Renal cortex interstitium (tissue), 11 donors: ENCODE data around the gene HDDC3. TPM values are rescaled to one million over a fixed set of nuclear protein-coding genes. Genes with fewer than 3 reads are reported as not detected.
"Not testable (repeated sequence)": the region's sequence is repeated elsewhere in the genome, so short reads cannot be mapped to it uniquely, and the experiment has no call there.

Experiments used
- DNase-seq, 11 donors: peaks; one replicate each; pipeline ENCODE4 v3.0.0-alpha.2; 2013; ENCODE audit warnings: low read depth in 9 of 11, low spot score in 4 of 11; ENCODE audit errors: extremely low read depth in 1 of 11
- polyA plus RNA-seq, 3 donors: library from polyadenylated mRNA; unstranded; fragments of 120-200 nt; gene quantifications; one replicate each; pipeline ENCODE4 v1.2.1, GENCODE V29; 2013; ENCODE audit not compliant: insufficient read length in 3 of 3

HDDC3 gene
- polyA plus RNA-seq, 3 donors: 15.6 to 21.0 (median 19.7) TPM

DNA sequence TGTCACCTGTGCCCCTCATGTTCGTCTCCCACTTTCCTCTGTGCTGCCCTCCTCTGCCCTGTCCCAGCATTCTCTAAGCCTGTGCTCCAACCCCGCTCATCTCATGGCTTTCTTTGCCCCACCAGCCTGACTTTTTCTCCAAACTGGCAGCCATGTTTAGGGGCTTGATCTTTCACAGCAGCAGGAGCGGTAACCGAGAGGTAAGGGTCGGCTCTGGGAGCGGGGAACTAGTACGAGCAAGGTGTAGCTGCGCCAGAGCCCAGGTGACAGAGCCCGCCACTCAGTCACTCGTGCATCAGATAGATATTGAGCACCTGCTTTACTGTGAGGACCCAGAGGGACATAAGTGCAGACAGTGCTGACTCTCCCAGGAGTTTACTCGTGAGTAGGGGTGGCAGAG, 15.9 kb downstream of the HDDC3 start:
- no peak for DNase-seq

- no peak for DNase-seq
Measured at GRCh38 chr15:90915808-90916440, 16.4 kb downstream of the HDDC3 start.

GRCh38 chr15:90915216-90915807, 17.0 kb downstream of the HDDC3 start:
- no peak for DNase-seq

DNA sequence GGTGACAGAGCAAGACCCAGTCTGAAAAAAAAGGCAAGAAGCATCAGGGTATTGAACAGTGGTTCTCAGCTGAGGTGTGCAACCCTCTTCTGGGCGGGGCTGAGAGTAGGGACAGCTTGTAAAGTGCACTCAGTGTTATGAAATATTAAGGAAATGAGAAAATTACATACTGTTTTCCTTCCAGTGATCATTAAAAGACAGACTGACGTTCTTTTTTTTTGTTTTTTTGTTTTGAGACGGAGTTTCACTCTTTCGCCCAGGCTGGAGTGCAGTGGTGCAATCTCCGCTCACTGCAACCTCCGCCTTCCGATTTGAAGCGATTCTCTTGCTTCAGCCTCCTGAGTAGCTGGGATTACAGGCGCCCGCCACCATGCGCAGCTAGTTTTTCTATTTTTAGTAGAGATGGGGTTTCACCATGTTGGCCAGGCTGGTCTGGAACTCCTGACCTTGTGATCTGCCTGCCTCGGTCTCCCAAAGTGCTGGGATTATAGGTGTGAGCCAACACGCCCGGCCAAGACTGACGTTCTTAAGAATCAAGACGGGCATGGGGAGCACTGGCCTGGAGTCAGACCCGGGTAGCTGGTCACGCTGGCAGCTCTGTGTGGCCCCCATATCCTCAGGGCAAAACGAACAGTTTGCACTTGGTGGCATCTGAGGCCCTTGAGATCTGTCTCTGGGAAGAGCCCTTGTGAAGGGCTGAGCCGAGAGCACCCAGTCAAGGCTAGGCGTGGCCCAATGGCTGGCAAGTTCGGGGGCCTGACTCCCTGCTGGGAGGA, 17.9 kb downstream of the HDDC3 start:
- DNase-seq: no peak

GRCh38 chr15:90913398-90913944, 18.9 kb downstream of the HDDC3 start:
- no peak for DNase-seq

DNA sequence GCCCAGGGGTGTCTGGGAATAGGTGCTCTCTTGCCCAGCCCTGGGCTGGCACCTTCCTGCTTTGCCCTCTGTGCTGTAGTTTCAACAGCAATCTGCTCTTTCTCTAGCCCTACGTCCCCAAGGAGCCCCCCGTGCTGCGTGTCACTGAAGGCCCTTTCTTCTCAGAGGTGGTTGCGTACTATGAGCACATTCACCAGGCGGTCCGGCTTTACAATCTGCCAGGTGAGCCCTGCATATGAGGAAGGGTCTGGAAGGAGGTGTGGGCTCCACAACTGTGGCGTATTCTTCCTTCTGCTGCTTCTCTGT, 19.6 kb downstream of the HDDC3 start:
- DNase-seq: no peak

DNA sequence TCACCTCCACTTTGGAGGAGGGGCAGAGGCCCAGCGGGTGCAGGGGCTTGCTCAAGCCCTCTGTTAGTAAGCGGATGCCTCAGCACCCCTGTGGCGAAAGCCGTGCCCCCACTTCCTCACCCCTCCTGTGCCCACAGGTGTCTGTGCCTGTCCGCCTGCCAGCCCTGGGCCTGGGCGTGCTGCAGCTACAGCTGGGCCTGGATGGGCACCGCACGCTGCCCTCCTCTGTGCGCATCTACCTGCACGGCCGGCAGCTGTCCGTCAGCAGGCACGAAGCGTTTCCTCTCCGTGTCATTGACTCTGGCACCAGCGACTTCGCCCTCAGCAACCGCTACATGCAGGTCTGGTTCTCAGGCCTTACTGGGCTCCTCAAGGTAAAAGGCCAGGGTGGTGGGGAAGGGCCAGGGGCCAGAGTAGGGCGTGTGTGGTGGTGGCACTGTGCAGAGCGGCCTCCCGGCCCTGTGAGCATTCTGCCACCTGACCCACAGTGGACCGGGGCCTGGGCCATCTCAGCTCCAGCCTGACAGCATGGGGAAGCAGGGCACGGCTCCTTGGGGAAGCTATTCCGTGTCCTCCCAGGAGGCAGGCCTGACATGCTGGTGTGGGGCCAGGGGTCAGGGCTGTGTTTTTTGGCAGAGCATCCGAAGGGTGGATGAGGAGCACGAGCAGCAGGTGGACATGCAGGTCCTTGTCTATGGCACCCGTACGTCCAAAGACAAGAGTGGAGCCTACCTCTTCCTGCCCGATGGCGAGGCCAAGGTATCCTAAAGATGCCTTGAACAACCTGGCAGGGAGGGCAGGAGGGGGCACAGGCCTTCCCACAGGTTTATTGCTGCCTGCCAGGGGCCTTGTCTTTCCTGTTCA, 20.2 kb downstream of the HDDC3 start:
- no peak for DNase-seq

- DNase-seq: no peak
Measured at GRCh38 chr15:90911302-90911623, 21.1 kb downstream of the HDDC3 start.

DNA sequence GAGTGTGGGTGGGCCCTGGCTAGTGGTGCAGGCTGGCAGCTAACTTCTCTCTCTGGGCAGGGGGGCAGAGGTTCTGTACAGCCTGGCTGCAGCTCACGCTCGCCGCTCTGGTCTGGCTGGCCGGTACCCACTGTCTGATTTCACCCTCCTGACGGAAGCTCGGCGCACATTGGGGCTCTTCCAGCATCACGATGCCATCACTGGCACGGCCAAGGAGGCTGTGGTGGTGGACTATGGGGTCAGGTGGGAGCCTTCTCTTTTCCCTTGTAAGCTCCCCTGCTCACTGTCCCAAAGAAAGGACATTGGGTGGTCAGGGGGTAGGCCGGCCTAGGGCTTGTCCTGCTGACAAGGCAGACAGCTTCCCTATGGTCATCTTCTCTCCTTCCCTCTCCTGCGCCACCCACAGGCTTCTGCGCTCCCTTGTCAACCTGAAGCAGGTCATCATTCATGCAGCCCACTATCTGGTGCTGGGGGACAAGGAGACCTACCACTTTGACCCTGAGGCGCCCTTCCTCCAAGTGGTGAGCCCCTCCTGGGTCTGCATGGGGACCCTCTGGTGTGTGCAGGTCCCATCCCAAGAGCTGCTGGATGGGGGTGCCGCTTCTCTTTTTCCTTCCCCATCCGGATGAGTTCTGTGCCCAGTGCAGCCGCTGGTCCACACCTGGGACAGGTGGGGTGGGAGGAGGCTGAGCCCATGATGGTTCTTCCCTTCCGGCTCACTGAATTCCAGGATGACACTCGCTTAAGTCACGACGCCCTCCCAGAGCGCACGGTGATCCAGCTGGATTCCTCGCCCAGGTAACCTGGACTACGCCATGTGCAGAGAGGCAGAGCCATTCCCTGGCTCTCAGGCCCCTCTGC, 21.7 kb downstream of the HDDC3 start:
- no peak for DNase-seq

DNA sequence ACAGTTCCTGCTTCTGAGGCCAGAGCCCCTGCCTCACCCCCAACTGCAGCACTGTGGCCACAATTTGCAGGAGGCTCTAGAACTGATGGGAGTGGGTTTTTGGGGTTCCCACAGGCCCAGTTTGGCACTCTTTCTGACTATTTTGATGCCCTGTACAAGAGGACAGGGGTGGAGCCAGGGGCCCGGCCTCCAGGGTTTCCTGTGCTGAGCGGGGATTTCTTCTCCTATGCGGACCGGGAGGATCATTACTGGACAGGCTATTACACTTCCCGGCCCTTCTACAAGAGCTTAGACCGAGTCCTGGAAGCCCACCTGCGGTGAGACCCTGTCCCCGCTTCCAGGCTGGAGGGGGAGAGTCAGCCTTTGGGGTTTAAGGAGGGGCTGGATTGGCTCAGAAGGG, 22.4 kb downstream of the HDDC3 start:
- DNase-seq: no peak

- not testable (repeated sequence) for DNase-seq
Measured at GRCh38 chr15:90909449-90909848, 22.9 kb downstream of the HDDC3 start.

GRCh38 chr15:90907838-90908507, 24.4 kb downstream of the HDDC3 start:
- no peak for DNase-seq

GRCh38 chr15:90907051-90907660, 25.2 kb downstream of the HDDC3 start:
- DNase-seq: no peak

GRCh38 chr15:90906181-90906849, 26.0 kb downstream of the HDDC3 start:
- no peak for DNase-seq

GRCh38 chr15:90905306-90906180, 26.8 kb downstream of the HDDC3 start:
- no peak for DNase-seq

DNA sequence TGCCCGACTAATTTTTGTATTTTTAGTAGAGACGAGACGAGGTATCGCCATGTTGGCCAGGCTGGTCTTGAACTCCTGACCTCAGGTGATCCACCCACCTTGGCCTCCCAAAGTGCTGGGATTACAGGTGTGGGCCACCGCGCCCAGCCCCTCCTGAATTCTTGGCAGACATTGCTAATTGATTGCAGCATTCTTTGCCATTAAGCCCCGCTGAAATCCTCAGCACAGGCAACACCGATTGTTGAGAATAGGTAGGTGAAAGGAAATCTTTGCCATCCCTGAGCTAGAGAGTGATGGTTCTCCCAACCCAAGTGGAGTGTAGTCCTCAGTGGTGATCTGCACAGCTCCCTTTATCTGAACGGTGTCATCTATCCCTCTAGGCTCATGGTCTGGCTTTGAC, 27.6 kb downstream of the HDDC3 start:
- no peak for DNase-seq
